Ureter (tissue), 1 donor: Measurements from ENCODE around the gene COL6A3. TPM values are rescaled to one million over a fixed set of nuclear protein-coding genes. Genes with fewer than 3 reads are reported as not detected.

ENCODE experiments used
- DNase-seq: peaks from one replicate; pipeline ENCODE4 v3.0.0-alpha.2; 2020; ENCODE audit warnings: low spot score
- total RNA-seq: library from RNA; stranded (reverse); gene quantifications from one replicate; pipeline ENCODE4 v1.2.4, GENCODE V29; 2023
- donor health status: DM: yes; HTN: yes; CAD: no.

COL6A3 gene, protein sequence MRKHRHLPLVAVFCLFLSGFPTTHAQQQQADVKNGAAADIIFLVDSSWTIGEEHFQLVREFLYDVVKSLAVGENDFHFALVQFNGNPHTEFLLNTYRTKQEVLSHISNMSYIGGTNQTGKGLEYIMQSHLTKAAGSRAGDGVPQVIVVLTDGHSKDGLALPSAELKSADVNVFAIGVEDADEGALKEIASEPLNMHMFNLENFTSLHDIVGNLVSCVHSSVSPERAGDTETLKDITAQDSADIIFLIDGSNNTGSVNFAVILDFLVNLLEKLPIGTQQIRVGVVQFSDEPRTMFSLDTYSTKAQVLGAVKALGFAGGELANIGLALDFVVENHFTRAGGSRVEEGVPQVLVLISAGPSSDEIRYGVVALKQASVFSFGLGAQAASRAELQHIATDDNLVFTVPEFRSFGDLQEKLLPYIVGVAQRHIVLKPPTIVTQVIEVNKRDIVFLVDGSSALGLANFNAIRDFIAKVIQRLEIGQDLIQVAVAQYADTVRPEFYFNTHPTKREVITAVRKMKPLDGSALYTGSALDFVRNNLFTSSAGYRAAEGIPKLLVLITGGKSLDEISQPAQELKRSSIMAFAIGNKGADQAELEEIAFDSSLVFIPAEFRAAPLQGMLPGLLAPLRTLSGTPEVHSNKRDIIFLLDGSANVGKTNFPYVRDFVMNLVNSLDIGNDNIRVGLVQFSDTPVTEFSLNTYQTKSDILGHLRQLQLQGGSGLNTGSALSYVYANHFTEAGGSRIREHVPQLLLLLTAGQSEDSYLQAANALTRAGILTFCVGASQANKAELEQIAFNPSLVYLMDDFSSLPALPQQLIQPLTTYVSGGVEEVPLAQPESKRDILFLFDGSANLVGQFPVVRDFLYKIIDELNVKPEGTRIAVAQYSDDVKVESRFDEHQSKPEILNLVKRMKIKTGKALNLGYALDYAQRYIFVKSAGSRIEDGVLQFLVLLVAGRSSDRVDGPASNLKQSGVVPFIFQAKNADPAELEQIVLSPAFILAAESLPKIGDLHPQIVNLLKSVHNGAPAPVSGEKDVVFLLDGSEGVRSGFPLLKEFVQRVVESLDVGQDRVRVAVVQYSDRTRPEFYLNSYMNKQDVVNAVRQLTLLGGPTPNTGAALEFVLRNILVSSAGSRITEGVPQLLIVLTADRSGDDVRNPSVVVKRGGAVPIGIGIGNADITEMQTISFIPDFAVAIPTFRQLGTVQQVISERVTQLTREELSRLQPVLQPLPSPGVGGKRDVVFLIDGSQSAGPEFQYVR (N-terminal part only)
- total RNA-seq: 197 TPM

DNA sequence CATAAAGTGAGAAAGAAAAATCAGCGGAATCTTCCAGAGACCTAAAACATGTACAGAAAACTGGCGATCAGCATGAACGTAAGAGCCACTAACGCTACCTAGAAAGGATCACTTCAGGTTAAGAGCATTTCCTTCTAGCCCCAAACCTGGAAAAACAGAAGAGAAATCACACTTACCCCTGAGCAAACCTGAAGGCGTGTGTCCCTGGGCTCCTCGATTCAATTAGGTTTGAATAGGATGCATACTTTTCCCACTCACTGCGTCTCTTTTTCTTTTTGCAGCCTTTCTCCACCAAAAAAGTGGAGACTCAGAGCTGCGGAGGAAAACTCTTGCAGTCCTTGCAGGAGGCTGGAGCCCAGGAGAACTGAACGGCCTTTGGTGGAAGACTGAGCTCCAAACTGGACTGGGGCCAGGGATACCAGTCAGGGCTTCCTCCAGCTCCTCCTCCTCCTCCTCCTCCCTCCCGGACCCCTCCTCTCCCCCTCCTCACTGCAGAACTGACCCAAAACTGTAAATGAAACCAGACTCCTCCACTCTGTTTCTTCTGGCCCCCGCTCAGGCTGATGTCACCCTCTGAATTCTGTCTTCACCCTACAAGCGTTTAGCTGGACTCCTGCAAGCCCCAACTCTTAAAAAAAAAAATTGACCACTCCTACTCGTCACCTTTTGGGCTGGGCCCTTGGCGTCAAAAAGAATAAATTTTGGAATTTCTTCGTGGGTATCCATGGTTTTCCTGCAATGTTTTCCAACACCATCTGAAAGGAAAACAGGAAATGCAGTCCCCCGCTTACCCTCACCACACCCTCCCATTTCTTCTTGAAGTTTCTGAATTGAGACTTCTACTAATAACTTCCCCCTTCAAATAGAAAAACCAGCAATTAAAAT lies at the start of gene COL6A3:
TSS of gene COL6A3 (minus strand) at position 388 of the 885 bp plus-strand sequence. CDS start 17,347 bp downstream, outside the sequence.
- peak; percentile 86 for DNase-seq

DNA sequence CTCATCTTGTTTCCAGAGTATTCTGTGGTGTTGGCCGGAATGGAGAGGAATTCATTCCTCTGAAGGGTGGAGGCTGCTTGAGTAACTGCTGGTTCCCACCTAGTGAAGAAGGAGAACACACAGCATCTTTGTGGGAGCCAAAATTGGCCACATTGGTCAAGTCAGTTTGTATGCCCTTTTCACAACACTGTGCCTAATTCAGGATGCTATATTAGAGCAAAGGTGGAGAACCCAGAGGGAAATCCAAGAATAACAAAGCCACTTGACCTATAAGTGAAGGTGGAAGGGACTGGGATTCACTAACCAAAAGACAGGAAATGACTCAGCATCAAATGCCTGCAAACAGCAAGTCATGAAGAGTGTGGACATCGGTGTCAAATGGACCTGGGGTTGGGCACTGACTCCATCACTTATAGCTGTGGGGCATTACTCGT lies 45.8 kb upstream of the COL6A3 start:
- no peak for DNase-seq

DNA sequence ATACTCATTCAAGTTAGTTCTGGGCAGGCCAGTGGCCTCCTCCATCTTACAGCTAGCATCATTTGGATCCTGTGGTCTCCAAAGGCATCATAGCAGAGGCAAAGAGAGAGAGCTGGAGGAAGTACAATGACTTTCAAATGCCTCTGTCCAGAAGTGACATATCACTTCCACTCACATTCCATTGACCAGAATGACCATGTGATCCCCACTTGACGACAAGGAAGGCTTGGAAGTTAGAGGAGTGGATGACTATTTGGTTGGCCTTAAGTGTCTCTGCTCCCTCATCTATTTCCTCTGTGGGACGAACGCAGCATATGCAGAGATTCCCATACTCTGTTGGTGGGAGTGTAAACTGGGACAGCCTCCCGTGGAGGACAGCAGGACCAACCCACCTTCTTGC lies 45.3 kb upstream of the COL6A3 start:
- DNase-seq: no peak

GRCh38 chr2:237458519-237458918 lies 44.6 kb upstream of the COL6A3 start:
- no peak for DNase-seq

DNA sequence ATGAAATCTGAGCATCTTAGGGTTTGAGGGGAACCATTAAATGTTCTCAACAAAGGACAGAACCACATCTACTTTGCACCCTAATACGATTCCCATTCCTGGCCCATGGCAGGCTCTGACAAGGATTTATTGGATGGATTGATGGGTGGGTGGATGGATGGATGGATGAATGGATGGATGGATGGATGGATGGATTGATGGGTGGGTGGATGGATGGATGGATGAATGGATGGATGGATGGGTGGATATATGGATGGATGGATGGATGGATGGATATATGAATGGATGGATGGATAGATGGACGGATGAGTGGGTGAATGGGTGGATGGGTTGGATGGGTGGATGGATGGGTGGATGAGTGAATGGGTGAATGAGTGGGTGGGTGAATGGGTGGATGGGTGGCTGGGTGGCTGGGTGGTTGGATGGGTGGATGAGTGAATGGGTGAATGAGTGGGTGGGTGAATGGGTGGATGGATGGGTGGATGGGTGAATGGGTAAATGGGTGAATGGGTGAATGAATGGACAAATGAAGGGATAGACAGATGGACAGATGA lies 43.5 kb upstream of the COL6A3 start:
- no peak for DNase-seq

DNA sequence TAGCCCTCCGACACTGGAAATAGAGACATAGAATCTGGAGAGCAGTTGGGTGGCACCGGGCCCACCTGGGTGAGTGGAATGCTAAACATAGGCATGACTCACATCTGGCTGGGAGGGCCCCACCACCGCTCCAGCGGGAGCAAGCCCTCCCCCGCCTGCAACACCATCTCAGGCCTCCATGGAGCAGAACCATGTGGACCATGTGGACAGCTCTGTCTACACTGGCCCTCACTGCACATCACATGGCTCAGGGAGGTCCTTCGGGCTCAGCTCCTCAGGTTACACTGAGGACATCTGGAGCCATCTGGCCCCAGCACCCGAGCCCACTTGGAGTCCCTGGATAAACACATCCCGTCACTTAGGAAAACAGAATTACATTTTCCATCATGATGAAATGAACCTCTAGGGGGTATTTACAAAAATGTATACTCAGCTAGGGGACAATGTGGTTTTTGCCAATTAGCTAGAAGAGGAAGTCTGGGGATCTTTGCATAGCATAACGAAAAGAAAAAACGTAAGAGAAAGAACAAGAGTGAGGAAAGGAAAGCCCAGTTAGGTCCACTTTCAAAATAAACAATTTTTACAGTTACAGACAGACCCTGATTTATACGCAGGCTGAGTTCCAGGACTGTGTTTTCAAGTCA lies 42.4 kb upstream of the COL6A3 start:
- DNase-seq: no peak

GRCh38 chr2:237455764-237456163 lies 41.8 kb upstream of the COL6A3 start:
- no peak for DNase-seq

DNA sequence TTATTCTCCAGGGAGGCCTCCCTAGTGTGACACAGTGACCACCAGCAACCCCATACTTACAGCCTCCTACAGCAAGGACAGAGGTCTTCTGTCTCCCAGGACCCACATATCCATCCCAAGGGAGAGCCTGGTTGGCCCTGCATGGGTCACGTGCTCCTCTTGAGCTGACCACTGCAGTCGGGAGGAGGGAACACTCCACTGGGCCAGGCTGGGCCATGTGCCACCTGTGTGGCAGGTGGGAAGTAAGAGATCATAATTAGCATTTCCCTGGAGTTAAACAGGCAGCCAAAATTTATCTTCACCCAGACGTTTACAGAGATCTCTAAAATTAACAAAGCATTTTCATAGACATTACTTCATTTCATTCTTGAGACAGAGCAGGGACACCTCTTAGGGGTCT lies 39.7 kb upstream of the COL6A3 start:
- DNase-seq: no peak

GRCh38 chr2:237452861-237453260 lies 38.9 kb upstream of the COL6A3 start:
- DNase-seq: no peak

DNA sequence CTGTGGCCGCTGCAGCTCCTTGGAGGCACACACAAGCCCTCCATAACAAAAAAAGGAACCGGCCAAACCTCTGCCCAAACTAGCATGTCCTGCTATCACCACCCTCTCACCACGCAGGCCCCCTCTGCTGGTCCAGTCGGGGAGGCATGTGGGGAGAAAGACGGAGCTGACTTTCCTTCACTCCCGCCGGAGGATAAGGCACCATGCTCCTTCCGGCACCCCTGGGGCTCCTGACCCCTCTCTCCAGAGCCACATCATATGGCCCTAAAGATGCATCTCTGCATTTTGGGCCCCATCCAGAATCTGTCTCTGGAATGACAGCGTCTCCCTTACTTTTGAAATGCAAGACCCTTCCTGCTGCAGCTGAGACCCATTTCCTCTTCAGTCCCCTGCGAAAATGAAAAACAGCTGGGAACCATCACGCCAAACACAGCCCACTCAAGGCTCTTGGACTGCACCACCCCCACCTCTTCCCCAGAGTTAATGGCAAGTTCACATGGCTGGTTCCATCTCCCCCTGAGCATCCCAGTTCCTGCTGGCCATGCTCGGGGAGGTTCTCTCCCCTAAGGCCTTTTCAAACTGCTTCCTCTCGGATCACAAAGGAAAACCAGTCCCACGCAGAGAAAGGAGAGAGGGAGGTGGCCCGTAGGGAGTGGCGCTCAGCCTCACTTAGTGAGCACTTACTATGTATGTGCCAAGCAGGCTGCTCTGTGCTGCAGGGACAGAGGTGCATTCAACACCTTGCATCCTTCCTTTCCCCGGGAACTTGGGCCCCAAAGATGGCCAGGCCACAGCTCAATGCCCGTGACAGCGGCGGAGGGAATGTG lies 37.9 kb upstream of the COL6A3 start:
- no peak for DNase-seq

- no peak for DNase-seq
Measured at GRCh38 chr2:237450583-237450982, 36.6 kb upstream of the COL6A3 start.

GRCh38 chr2:237450108-237450507 lies 36.1 kb upstream of the COL6A3 start:
- DNase-seq: no peak

- DNase-seq: no peak
Measured at GRCh38 chr2:237449193-237449881, 35.4 kb upstream of the COL6A3 start.

- no peak for DNase-seq
Measured at GRCh38 chr2:237448626-237449025, 34.7 kb upstream of the COL6A3 start.

DNA sequence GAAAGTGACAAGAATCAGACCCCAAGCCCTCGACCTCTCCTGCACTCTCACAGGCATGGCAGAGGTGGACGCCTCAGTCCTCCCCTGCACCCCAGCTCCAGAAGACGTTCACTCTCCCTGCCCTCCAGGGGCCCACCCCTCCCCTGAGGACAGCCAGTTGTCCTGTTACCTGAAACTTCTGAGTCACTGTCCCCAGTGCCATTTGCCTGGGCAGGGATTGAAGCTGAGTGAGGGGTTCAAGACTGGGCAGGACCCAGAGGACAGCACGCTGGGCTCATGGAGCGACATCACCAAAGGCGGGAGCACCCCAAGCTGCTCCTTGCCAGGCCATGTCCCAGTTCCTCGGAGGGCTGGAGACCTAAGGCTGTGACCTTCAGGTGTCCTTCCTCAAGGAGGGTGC lies 34.2 kb upstream of the COL6A3 start:
- no peak for DNase-seq

GRCh38 chr2:237447496-237447895 lies 33.5 kb upstream of the COL6A3 start:
- no peak for DNase-seq

DNA sequence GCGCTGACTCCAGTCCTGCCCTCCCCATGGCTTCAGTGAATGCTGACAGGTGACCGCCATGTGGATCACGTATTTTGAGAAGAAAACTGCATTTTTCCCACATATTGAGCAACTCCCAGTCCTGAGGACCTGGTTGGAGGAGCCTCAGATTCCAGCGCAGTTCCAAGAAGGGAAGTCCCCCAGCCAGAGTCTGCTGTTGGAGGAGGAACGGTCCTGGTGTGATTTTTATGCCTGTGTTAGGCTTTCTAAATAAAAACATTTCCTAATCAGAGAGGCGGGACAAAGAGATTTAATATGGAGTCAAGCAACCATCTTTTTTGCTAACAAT lies 32.3 kb upstream of the COL6A3 start:
- DNase-seq: no peak

DNA sequence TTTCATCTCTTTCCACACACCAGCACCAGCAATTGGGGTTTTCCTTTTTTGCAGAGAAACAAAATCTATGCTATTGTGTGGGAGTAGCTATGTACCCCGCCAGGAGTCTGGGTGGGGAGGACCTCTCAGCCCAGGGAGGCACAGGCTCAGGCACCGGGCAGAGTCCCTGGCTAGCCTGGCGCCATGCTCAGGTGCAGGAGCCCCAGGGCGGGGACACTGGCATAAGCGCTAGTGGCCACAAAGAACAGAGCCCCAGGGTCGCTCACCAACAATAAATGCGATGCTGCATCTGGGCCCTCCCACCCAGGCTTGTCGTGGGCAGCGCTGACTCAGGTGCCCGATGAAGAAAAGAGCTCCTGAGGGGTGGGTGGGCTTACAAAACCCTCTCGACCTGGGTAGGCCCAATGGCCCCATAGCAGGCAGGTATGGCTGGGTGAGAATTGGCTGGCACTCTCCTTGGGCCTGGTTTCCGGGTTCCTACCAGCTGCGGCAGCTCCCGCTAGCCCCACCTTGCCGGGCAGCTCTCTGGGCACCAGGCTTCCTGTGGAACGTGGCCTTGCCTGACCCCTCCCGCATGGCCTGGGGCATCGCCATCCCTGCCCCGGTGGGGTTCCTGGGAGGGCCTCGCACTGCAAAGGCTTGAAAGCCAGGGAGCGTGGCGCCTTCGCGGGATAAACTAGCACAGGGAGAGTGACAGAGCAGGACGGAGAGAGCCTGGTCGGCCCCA lies 31.8 kb upstream of the COL6A3 start:
- no peak for DNase-seq
